Upper lobe of right lung (tissue), 1 donor: Measurements from ENCODE around the gene KCNC1. TPM values are rescaled to one million over a fixed set of nuclear protein-coding genes. Genes with fewer than 3 reads are reported as not detected.

Experiments
- ATAC-seq: fragments of 200-7000 bp; cut with Tn5 transposase; one replicate; pipeline ENCODE4 v1.9.1; 2020; ENCODE audit warnings: mild to moderate bottlenecking, moderate library complexity
- DNase-seq: peaks from one replicate; pipeline ENCODE4 v3.0.0-alpha.2; 2020
- H3K27ac ChIP-seq: fragments of 200-600 bp; one replicate; pipeline ENCODE4 v1.8.0; 2022
- H3K27me3 ChIP-seq: fragments of 200-600 bp; one replicate; pipeline ENCODE4 v1.8.0; 2022; ENCODE audit warnings: mild to moderate bottlenecking
- H3K36me3 ChIP-seq: fragments of 200-600 bp; one replicate; pipeline ENCODE4 v1.8.0; 2022
- H3K4me1 ChIP-seq: fragments of 200-600 bp; one replicate; pipeline ENCODE4 v1.8.0; 2022
- H3K4me3 ChIP-seq: fragments of 200-600 bp; one replicate; pipeline ENCODE4 v1.8.0; 2022; ENCODE audit warnings: mild to moderate bottlenecking
- H3K9me3 ChIP-seq: fragments of 200-600 bp; one replicate; pipeline ENCODE4 v1.8.0; 2022
- intact Hi-C: fragments of 100-400 bp; cut with DNase I; formaldehyde crosslinking; loops from one replicate; pipeline ENCODE4 v1.11.0; 2022
- total RNA-seq: library from RNA; stranded (reverse); fragmentation: NEBNext Ultra II Directional; extraction: Animal tissue kit (Norgen Biotek cat#: 25700); gene quantifications from one replicate; pipeline ENCODE4 v1.2.1, GENCODE V29; 2021
- TF ChIP-seq, protein P1 (sequence below): fragments of 200-600 bp; IDR thresholded peaks from one replicate; pipeline ENCODE4 v1.8.0; 2022; ENCODE audit warnings: antibody characterized with exemption
- donor health status: DM: no; HTN: yes; CAD: no; lungs with severe emphysema.

The KCNC1 gene
- total RNA-seq, 1 donor from 2014 or later, result not detected

GRCh38 chr11:17781626-17782025 is 47.0 kb downstream of the KCNC1 start:
- DNase-seq, result no peak
- ATAC-seq, result no peak

DNA sequence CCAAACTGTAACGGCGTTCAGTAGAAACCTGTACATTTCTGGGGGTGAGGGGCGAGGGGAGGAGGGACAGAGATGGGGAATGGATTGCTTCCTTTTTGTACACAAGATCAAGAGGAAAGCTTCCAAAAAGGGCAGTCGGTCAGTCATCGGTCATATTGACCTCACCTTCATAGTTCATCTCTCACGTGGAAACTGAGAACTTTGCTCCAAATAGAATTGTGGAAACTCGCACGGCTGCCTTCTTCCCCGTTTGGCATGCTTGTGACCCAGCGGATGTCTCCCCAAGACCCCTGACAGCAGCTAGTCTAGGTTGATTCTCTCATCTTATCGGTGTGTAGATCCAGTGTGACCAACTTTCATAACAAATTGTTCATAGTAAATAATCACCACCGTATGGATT is 47.6 kb downstream of the KCNC1 start:
- intact Hi-C loops, result no loop called here
- Histone ChIP-seq H3K27ac (no peak overlapping the region), H3K36me3 (no peaks in the 10 kb centered on the region), H3K27me3 (no peaks in the 10 kb centered on the region), H3K4me3 (no peak overlapping the region), H3K4me1 (no peaks in the 10 kb centered on the region), H3K9me3 (no peaks in the 10 kb centered on the region)
- ATAC-seq (no peak), DNase-seq (no peak)
- TF ChIP-seq, protein P1, sequence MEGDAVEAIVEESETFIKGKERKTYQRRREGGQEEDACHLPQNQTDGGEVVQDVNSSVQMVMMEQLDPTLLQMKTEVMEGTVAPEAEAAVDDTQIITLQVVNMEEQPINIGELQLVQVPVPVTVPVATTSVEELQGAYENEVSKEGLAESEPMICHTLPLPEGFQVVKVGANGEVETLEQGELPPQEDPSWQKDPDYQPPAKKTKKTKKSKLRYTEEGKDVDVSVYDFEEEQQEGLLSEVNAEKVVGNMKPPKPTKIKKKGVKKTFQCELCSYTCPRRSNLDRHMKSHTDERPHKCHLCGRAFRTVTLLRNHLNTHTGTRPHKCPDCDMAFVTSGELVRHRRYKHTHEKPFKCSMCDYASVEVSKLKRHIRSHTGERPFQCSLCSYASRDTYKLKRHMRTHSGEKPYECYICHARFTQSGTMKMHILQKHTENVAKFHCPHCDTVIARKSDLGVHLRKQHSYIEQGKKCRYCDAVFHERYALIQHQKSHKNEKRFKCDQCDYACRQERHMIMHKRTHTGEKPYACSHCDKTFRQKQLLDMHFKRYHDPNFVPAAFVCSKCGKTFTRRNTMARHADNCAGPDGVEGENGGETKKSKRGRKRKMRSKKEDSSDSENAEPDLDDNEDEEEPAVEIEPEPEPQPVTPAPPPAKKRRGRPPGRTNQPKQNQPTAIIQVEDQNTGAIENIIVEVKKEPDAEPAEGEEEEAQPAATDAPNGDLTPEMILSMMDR, result no peak

More at GRCh38 chr11:17781626-17782025, 47.0 kb downstream of the KCNC1 start:
- Histone ChIP-seq H3K36me3 (no peaks in the 10 kb centered on the region), H3K27ac (no peak overlapping the region), H3K9me3 (no peaks in the 10 kb centered on the region), H3K4me3 (no peak overlapping the region), H3K27me3 (no peaks in the 10 kb centered on the region), H3K4me1 (no peaks in the 10 kb centered on the region)
- TF ChIP-seq, protein P1, result no peak
- intact Hi-C loops, result no loop called here

- no peak overlapping the region for H3K27ac ChIP-seq
- H3K36me3 ChIP-seq, result no peaks in the 10 kb centered on the region
- DNase-seq (no peak), ATAC-seq (no peak)
- no peaks in the 10 kb centered on the region for H3K4me1 ChIP-seq
- H3K27me3 ChIP-seq, result no peaks in the 10 kb centered on the region
- no peaks in the 10 kb centered on the region for H3K9me3 ChIP-seq
- TF ChIP-seq, protein P1, result no peak
- intact Hi-C loops, result no loop called here
- no peak overlapping the region for H3K4me3 ChIP-seq
These were observed 48.2 kb downstream of the KCNC1 start for GRCh38 chr11:17782603-17783337.

DNA sequence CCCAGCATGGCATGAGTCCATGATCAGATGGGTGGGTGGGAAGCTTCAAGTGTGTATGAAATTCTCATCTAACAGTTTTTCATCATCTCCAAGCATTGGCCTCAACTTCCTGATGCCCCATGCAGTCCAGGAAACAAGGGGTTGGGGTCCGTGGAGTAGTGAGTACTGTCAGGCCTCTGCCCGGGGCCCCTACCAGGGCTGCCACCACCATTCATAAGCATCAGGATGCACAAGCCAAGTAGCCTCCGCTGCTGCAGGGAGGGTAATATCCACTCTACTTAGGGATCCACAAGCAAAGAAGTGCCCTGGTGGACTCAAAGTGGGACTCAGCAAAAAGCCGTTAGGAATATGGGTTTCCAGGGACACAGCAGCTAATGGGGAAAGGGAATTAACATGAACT is 49.3 kb downstream of the KCNC1 start:
- Histone ChIP-seq H3K36me3 (no peaks in the 10 kb centered on the region), H3K4me1 (no peaks in the 10 kb centered on the region), H3K27ac (no peak overlapping the region), H3K4me3 (no peak overlapping the region), H3K27me3 (no peaks in the 10 kb centered on the region), H3K9me3 (no peaks in the 10 kb centered on the region)
- TF ChIP-seq, protein P1, result no peak
- ATAC-seq (no peak), DNase-seq (no peak)
- intact Hi-C loops, result no loop called here

- no peaks in the 10 kb centered on the region for H3K27me3 ChIP-seq
- ATAC-seq, result no peak
- H3K27ac ChIP-seq, result no peak overlapping the region
- intact Hi-C loops, result no loop called here
- no peak for DNase-seq
- no peaks in the 10 kb centered on the region for H3K9me3 ChIP-seq
- no peaks in the 10 kb centered on the region for H3K36me3 ChIP-seq
- H3K4me3 ChIP-seq, result no peak overlapping the region
- no peaks in the 10 kb centered on the region for H3K4me1 ChIP-seq
- TF ChIP-seq, protein P1, result no peak
These were observed 52.4 kb downstream of the KCNC1 start for GRCh38 chr11:17786824-17787525.
